Ecto neural progenitor cell (in vitro differentiated cells): ENCODE results near the gene SF3B6.

Experiments
- DNase-seq: peaks from one replicate; pipeline ENCODE4 v3.0.0-alpha.2; 2018; ENCODE audit warnings: low spot score

SF3B6 gene

DNA sequence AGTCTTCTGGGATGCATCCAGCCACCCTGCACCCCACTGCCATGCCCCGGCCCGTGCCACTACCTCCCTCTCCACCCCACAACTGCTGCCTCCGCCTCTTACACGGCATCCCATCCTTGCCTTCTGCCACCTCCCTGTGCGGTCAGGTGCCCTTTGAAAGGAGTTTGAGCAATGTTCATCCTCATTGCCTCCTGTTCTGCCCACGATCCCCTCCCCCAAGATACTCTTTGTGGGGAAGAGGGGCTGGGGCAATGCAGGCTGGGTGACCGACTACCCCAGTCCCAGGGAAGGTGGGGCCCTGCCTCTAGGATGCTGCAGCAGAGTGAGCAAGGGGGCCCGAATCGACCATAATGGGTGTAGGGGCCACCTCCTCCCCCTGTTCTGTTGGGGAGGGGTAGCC, 57.9 kb downstream of the SF3B6 start:
- no peak for DNase-seq

DNA sequence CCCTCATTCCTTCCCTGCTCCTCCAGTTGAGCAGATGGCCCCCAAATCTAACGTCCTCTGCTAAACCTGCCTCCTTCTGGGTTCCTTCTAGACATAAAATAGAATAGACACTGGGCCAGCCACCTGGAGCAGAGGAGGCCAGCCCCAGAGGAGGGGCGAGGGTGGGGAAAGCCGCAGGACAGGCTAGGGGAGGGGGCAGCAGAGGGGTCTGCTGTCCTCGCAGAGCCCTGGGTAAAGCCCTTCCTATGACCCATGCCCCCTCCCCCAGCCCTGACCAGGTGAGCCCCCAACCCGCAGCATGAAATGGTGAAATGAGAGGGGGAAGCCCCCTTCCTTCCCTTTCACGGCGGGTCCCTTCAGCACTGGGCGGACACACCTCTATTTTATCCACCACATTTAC, 58.4 kb downstream of the SF3B6 start:
- no peak for DNase-seq
